Measurements from ENCODE around the gene KIAA1217. TPM values are rescaled to one million over a fixed set of nuclear protein-coding genes. Genes with fewer than 3 reads are reported as not detected.

Gene KIAA1217
- total RNA-seq, 1 donor from 2014 or later, result 54.3 TPM

DNA sequence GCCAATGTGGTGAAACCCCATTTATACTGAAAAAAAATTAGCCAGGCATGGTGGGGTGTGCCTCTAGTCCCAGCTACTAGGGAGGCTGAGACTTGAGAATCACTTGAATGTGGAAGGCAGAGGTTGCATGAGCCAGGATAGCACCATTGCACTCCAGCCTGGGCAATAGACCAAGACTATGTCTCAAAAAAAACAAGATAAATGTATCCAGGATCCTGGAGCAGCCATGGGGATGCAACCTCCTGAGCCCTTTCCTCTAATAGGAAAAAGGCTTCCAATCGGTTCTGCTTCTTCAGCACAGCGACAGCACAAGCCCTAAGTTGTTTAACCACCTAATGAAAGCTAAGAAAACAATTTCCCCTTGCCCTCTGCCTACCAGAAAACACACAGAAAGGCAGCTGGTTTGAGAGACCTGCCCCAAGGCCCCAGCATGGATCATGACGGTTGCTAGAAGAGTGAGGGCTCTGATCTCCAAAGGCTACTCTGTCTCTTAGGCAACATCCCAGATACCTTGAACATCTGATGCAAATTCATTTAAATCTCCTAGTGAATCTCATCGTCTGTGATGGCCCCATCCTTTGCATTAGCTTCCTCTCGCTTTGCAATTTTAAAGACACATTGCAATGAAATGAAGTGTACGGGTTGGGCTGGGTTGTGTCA lies 294.0 kb downstream of the KIAA1217 start:
- H3K27me3 ChIP-seq, result no peaks in the 10 kb centered on the region
- H3K4me3 ChIP-seq, result no peak overlapping the region
- no peak for DNase-seq (ENCODE audit: extremely low spot score in 2 of 2)
- H3K4me1 ChIP-seq, result no peaks in the 10 kb centered on the region
- intact Hi-C loops (cut with DNase I), result no loop called here
- peaks cover 0 to 11% of the 10 kb centered on the region in 2 donors for H3K36me3 ChIP-seq
- no peaks in the 10 kb centered on the region for H3K9me3 ChIP-seq
- TF ChIP-seq POLR2AphosphoS5 (IDR thresholded peaks at IDR 0.05; ENCODE audit: insufficient read depth in 1 of 2, low read depth in 1 of 2) (no peak), CTCF (IDR thresholded peaks at IDR 0.05) (no peak), POLR2A (IDR thresholded peaks at IDR 0.05) (no peak)
- H3K27ac ChIP-seq, result no peak overlapping the region

DNA sequence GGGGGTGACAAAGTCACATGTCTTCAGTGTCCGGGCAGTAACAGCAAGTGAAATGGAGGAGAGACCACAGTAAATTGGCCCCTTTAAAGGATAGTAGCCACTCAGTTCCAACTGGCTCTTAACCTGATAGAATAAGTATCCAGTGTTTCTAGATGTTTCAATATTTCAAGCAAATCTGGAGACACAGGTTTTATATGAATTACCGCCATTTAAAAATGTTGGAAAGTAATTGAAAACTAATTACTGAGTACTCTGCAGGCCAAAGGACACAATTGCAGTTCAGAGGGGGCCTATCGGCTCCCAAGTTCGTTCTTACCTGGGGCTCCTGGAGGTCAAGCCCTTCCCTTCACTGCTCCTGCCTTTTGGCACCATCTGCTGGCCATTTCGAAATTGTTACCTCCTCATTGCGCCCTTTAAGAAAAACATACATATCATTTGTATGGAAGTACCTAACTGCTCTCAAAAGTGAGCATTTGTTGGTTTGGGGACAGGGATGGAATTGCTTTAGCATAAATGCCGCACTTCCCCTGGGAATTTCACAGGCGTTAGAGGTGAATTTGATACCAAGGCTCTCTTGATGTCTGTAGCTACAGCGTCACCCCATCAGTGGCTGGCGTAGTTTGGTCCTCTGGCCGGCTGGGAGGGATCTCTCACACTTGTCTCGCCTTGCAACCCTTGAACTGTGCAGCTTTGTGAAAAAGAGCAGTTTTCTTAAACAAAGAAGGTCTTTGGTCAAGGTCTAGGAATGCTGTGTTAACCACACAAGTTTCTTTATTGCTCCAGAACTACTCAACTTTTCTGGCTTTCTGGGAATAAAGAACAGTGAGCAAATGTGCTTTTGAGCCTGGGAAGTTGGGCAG lies 294.8 kb downstream of the KIAA1217 start:
- Histone ChIP-seq H3K27me3 (no peaks in the 10 kb centered on the region), H3K36me3 (peaks cover 0 to 11% of the 10 kb centered on the region in 2 donors), H3K4me3 (no peak overlapping the region), H3K9me3 (no peaks in the 10 kb centered on the region), H3K4me1 (no peaks in the 10 kb centered on the region), H3K27ac (no peak overlapping the region)
- TF ChIP-seq POLR2A (IDR thresholded peaks at IDR 0.05) (no peak), POLR2AphosphoS5 (IDR thresholded peaks at IDR 0.05; ENCODE audit: insufficient read depth in 1 of 2, low read depth in 1 of 2) (no peak), CTCF (IDR thresholded peaks at IDR 0.05) (peak in 1 of 3 experiments; percentile 22)
- no peak for DNase-seq (ENCODE audit: extremely low spot score in 2 of 2)
- intact Hi-C loops (cut with DNase I), result no loop called here

DNA sequence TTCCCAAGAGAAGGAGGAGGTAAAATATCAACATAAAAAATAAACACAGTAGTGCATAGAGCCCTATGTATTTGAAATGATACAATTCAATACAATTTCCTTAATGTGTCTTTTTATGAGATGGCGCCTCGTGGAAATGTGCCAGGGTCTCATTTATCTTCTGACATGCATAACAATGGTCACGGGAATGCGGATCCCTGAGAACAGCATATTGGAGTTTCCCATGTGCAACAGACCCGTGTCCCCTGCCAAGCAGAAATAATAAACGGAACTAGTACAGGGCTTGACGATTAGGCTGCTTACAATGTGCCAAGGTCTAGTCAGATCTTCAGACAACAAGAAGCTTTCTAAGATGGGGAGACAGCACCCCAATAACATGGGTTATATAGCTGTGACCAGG lies 296.8 kb downstream of the KIAA1217 start:
- no peaks in the 10 kb centered on the region for H3K27me3 ChIP-seq
- DNase-seq (ENCODE audit: extremely low spot score in 2 of 2), result no peak
- intact Hi-C loops (cut with DNase I), result no loop called here
- peaks cover 0 to 11% of the 10 kb centered on the region in 2 donors for H3K36me3 ChIP-seq
- H3K27ac ChIP-seq, result no peak overlapping the region
- H3K4me1 ChIP-seq, result no peaks in the 10 kb centered on the region
- no peaks in the 10 kb centered on the region for H3K9me3 ChIP-seq
- no peak overlapping the region for H3K4me3 ChIP-seq
- TF ChIP-seq CTCF (IDR thresholded peaks at IDR 0.05), result no peak
- no peak for TF ChIP-seq POLR2AphosphoS5 (IDR thresholded peaks at IDR 0.05; ENCODE audit: insufficient read depth in 1 of 2, low read depth in 1 of 2)
- no peak for TF ChIP-seq POLR2A (IDR thresholded peaks at IDR 0.05)

DNA sequence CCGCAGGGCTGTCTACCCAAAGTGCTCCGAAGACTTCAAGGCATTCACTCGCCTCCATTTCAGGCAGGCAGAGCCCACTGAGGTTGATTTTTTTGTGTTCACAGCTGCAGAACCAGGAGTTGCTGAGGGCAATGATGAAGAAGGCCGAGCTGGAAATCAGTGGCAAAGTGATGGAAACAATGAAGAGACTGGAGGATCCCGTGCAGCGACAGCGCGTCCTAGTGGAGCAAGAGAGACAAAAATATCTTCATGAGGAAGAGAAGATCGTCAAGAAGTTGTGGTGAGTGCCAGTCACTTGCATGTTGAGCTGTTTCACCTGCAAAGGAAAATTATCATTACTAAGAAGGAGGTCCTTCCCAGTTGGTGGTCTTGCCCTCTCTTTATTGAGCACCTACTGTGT lies 304.2 kb downstream of the KIAA1217 start:
- no peak for DNase-seq (ENCODE audit: extremely low spot score in 2 of 2)
- Histone ChIP-seq H3K9me3 (no peaks in the 10 kb centered on the region), H3K36me3 (peaks cover 0 to 8% of the 10 kb centered on the region in 2 donors), H3K27ac (no peak overlapping the region), H3K27me3 (no peaks in the 10 kb centered on the region), H3K4me1 (no peaks in the 10 kb centered on the region), H3K4me3 (no peak overlapping the region)
- intact Hi-C loops (cut with DNase I), result no loop called here
- TF ChIP-seq POLR2A (IDR thresholded peaks at IDR 0.05) (no peak), POLR2AphosphoS5 (IDR thresholded peaks at IDR 0.05; ENCODE audit: insufficient read depth in 1 of 2, low read depth in 1 of 2) (no peak), CTCF (IDR thresholded peaks at IDR 0.05) (no peak)

- TF ChIP-seq POLR2A (IDR thresholded peaks at IDR 0.05) (no peak), CTCF (IDR thresholded peaks at IDR 0.05) (no peak), POLR2AphosphoS5 (IDR thresholded peaks at IDR 0.05; ENCODE audit: insufficient read depth in 1 of 2, low read depth in 1 of 2) (no peak)
- no peaks in the 10 kb centered on the region for H3K4me1 ChIP-seq
- H3K4me3 ChIP-seq, result no peak overlapping the region
- H3K9me3 ChIP-seq, result no peaks in the 10 kb centered on the region
- no peak overlapping the region for H3K27ac ChIP-seq
- DNase-seq (ENCODE audit: extremely low spot score in 2 of 2), result no peak
- intact Hi-C loops (cut with DNase I), result no loop called here
- H3K36me3 ChIP-seq, result peaks cover 0 to 8% of the 10 kb centered on the region in 2 donors
- no peaks in the 10 kb centered on the region for H3K27me3 ChIP-seq
Measured at GRCh38 chr10:24515481-24515880, 306.5 kb downstream of the KIAA1217 start.
